ENCODE measurements around the gene ACOXL. TPM values are rescaled to one million over a fixed set of nuclear protein-coding genes. Genes with fewer than 3 reads are reported as not detected.
"Not testable (repeated sequence)": the region's sequence is repeated elsewhere in the genome, so short reads cannot be mapped to it uniquely, and the experiment has no call there.

ACOXL gene
- total RNA-seq, 1 donor from 2014 or later, result 0.20 TPM

GRCh38 chr2:110691612-110692258 is 40.6 kb upstream of the ACOXL start:
- H3K9me3 Mint-ChIP-seq, result peaks cover 6% of the 10 kb centered on the region
- ChIA-PET CTCF (no interaction called here), POLR2A (no interaction called here)
- no peak overlapping the region for H3K27ac Mint-ChIP-seq
- TF ChIP-seq CTCF (IDR thresholded peaks at IDR 0.05), result no peak
- no peak for DNase-seq
- ATAC-seq (ENCODE audit: low read depth), result no peak
- no peaks in the 10 kb centered on the region for H3K36me3 Mint-ChIP-seq (ENCODE audit: low read depth)
- H3K4me1 Mint-ChIP-seq, result no peaks in the 10 kb centered on the region
- intact Hi-C loops (cut with micrococcal nuclease), result no loop called here
- H3K27me3 Mint-ChIP-seq, result peaks cover 20% of the 10 kb centered on the region
- H3K4me3 Mint-ChIP-seq, result no peak overlapping the region

DNA sequence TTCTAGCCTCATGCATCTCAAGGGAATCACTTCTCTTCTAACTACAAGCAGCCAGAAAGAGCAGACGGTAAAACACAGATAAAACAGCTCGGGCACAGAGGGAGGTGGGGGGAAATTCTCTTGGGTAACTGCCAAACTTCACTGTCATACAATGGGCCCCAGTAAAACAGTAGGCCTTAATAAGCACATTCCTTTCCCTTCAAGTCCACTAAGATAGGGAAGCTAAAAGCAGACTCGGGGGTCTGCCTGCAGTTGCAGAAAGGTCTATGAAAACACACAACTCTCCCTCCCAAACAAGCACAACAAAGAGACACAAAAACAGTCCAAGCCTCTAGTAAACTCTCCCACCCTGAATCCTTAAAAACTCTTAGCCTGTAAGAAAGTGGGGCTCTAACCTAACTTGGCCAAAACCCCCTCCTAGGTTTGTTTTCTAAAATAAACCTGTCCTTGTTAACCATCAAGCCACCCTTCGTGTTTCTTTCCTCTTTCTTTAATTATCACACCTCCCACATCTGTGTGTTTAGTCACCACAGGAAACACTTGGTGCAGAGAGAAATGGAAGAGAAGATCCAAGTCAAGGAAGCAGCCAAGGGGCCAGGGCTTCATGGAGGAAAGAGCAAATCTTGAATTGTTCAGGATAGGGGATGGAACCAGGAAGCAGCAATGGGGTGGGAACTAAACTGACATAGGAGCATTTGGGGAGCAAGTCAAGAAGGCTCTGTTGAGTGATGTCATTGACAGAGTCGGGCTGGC is 37.1 kb upstream of the ACOXL start:
- H3K36me3 Mint-ChIP-seq (ENCODE audit: low read depth); ATAC-seq (ENCODE audit: low read depth); H3K9me3 Mint-ChIP-seq; H3K4me3 Mint-ChIP-seq; POLR2A ChIA-PET; CTCF ChIA-PET; H3K27ac Mint-ChIP-seq; H3K4me1 Mint-ChIP-seq; intact Hi-C loops (cut with micrococcal nuclease); DNase-seq: not testable (repeated sequence)
- peaks cover 12% of the 10 kb centered on the region for H3K27me3 Mint-ChIP-seq

DNA sequence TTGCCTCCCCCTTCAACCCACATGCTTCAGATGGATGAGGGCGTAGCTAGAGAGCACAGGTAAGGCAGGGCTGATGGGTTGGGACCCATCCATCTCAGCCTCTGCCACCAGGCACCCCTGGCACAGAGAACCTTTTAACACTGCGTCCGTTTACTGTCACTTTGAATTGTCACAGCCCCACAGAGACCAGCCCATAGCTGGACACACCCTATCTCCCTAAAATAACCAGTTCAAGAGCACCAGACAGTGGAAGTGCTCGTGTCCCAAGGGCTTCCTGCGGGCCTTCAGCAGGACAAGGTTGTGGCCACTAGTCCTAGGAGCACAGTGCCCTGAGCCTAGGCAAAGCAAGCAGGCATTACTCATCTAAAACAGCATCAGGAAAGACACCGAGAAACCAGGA is 34.1 kb upstream of the ACOXL start:
- H3K4me1 Mint-ChIP-seq; H3K36me3 Mint-ChIP-seq (ENCODE audit: low read depth); H3K27me3 Mint-ChIP-seq; H3K4me3 Mint-ChIP-seq; DNase-seq; H3K9me3 Mint-ChIP-seq; ATAC-seq (ENCODE audit: low read depth); intact Hi-C loops (cut with micrococcal nuclease); POLR2A ChIA-PET; H3K27ac Mint-ChIP-seq; CTCF ChIA-PET: not testable (repeated sequence)

- H3K27ac Mint-ChIP-seq, result no peak overlapping the region
- no peaks in the 10 kb centered on the region for H3K36me3 Mint-ChIP-seq (ENCODE audit: low read depth)
- DNase-seq, result no peak
- intact Hi-C loops (cut with micrococcal nuclease), result no loop called here
- CTCF ChIA-PET, result no interaction called here
- H3K4me3 Mint-ChIP-seq, result no peak overlapping the region
- no peak for ATAC-seq (ENCODE audit: low read depth)
- H3K9me3 Mint-ChIP-seq, result peaks cover 2% of the 10 kb centered on the region
- H3K27me3 Mint-ChIP-seq, result peaks cover 17% of the 10 kb centered on the region
- H3K4me1 Mint-ChIP-seq, result no peaks in the 10 kb centered on the region
- POLR2A ChIA-PET, result no interaction called here
- TF ChIP-seq CTCF (IDR thresholded peaks at IDR 0.05), result no peak
These were observed 29.6 kb upstream of the ACOXL start for GRCh38 chr2:110702514-110703380.

DNA sequence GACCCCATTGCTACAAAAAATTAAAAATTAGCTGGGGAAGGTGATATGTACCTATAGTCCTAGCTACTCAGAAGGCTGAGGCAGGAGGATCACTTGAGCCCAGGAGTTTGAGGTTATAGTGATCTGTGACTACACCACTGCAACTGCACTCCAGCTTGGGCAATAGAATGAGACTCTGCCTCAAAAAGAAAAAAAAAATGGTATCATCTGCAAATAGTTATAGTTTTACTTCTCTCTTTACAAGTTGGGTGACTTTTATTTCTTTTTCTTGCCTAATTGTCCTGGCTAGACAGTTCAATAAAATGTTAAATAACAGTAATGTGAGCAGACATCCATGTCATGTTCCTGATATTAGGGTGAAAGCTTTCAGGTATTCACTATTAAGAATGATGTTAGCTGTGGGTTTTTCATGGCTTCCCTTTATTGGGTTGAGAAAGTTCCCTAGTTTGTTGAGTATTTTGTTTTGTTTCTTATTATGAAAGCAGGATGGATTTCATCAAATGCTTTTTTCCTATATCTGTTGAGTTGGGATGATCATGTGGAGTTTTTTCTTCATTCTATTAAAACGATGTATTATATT is 24.9 kb upstream of the ACOXL start:
- ChIA-PET POLR2A (no interaction called here), CTCF (no interaction called here)
- peaks cover 35% of the 10 kb centered on the region for H3K27me3 Mint-ChIP-seq
- no peak for DNase-seq
- H3K4me3 Mint-ChIP-seq, result no peak overlapping the region
- H3K36me3 Mint-ChIP-seq (ENCODE audit: low read depth), result no peaks in the 10 kb centered on the region
- intact Hi-C loops (cut with micrococcal nuclease), result no loop called here
- H3K9me3 Mint-ChIP-seq, result peaks cover 2% of the 10 kb centered on the region
- no peak for ATAC-seq (ENCODE audit: low read depth)
- TF ChIP-seq CTCF (IDR thresholded peaks at IDR 0.05), result no peak
- H3K4me1 Mint-ChIP-seq, result no peaks in the 10 kb centered on the region
- no peak overlapping the region for H3K27ac Mint-ChIP-seq
